H1 (cell line): ENCODE results near the gene ITGA11. TPM values are rescaled to one million over a fixed set of nuclear protein-coding genes. Genes with fewer than 3 reads are reported as not detected.

Experiments used
- ATF2 ChIP-seq: IDR thresholded peaks from 2 replicates; pipeline ENCODE4 v1.6.1; 2012; ENCODE audit warnings: low read length, inconsistent platforms
- CBX8 ChIP-seq: fragments of 300-800, 300-1000 bp; sonication (generic); IDR thresholded peaks from 2 replicates; pipeline ENCODE4 v1.7.1; 2016; ENCODE audit warnings: low read depth, low read length, borderline replicate concordance
- CTBP2 ChIP-seq: IDR thresholded peaks from 2 replicates; pipeline ENCODE4 v1.7.0; 2011; ENCODE audit warnings: borderline replicate concordance, mild to moderate bottlenecking, moderate library complexity, mixed read lengths, low read length; ENCODE audit not compliant: insufficient read depth, insufficient read length
- GTF2F1 ChIP-seq: IDR thresholded peaks from 2 replicates; pipeline ENCODE4 v1.6.1; 2012; ENCODE audit warnings: low read depth, low read length, improper control_type of control experiment, borderline replicate concordance
- HDAC6 ChIP-seq: IDR thresholded peaks from one replicate; pipeline ENCODE4 v1.7.1; 2012; ENCODE audit warnings: low read depth, mild to moderate bottlenecking, inconsistent platforms, low read length, moderate library complexity
- KDM4A ChIP-seq: IDR thresholded peaks from one replicate; pipeline ENCODE4 v1.7.1; 2012; ENCODE audit warnings: low read depth, mild to moderate bottlenecking, moderate library complexity, low read length, inconsistent platforms; ENCODE audit not compliant: severe bottlenecking
- KDM5A ChIP-seq: fragments of 200-600 bp; IDR thresholded peaks from 2 replicates; pipeline ENCODE4 v1.7.1; 2012; ENCODE audit warnings: mild to moderate bottlenecking, low read length, inconsistent platforms, mixed read lengths
- MAFK ChIP-seq: IDR thresholded peaks from 2 replicates; pipeline ENCODE4 v1.6.1; 2012; ENCODE audit warnings: low read depth, mild to moderate bottlenecking, improper control_type of control experiment, low read length
- MAX ChIP-seq: IDR thresholded peaks from 2 replicates; pipeline ENCODE4 v1.6.1; 2012; ENCODE audit warnings: inconsistent platforms
- PHF8 ChIP-seq: fragments of 200-600 bp; sonication (generic); conservative IDR thresholded peaks from 2 replicates; pipeline ENCODE4 v1.7.1; 2012; ENCODE audit warnings: low read depth, mild to moderate bottlenecking, inconsistent platforms, low read length, moderate library complexity
- RAD21 ChIP-seq, 2 experiments: IDR thresholded peaks in 1 of 2; conservative IDR thresholded peaks in 1 of 2; 2 replicates each; pipeline ENCODE4 v1.6.1; 2011; ENCODE audit warnings: low read depth in 2 of 2, low read length in 2 of 2, improper control_type of control experiment in 1 of 2, inconsistent platforms in 1 of 2, mild to moderate bottlenecking in 1 of 2, moderate library complexity in 1 of 2
- RNF2 ChIP-seq: fragments of 200-900, 300-1000 bp; sonication (generic); IDR thresholded peaks from 2 replicates; pipeline ENCODE4 v1.7.1; 2016; ENCODE audit warnings: borderline replicate concordance, low read depth, mild to moderate bottlenecking, antibody characterized with exemption, low read length; ENCODE audit not compliant: poor library complexity, severe bottlenecking; ENCODE audit errors: missing control alignments
- RXRA ChIP-seq: IDR thresholded peaks from 2 replicates; pipeline ENCODE4 v1.6.1; 2011; ENCODE audit warnings: low read depth, mild to moderate bottlenecking, low read length, moderate library complexity; ENCODE audit not compliant: insufficient read depth
- SAP30 ChIP-seq: fragments of 300-600 bp; sonication (generic); IDR thresholded peaks from 2 replicates; pipeline ENCODE4 v1.7.1; 2012; ENCODE audit warnings: low read length, moderate library complexity, mild to moderate bottlenecking, inconsistent platforms; ENCODE audit not compliant: insufficient read depth, insufficient replicate concordance
- SRF ChIP-seq: IDR thresholded peaks from 2 replicates; pipeline ENCODE4 v1.6.1; 2011; ENCODE audit warnings: mild to moderate bottlenecking, low read depth, low read length, moderate library complexity
- TAF7 ChIP-seq: optimal IDR thresholded peaks from 2 replicates; pipeline ENCODE3; 2011; ENCODE audit warnings: low read depth, mild to moderate bottlenecking, inconsistent platforms, low read length, moderate library complexity, borderline replicate concordance
- TCF12 ChIP-seq: IDR thresholded peaks from 2 replicates; pipeline ENCODE4 v1.6.1; 2011; ENCODE audit warnings: low read depth, mild to moderate bottlenecking, low read length
- YY1 ChIP-seq: IDR thresholded peaks from 2 replicates; pipeline ENCODE4 v1.6.1; 2011; ENCODE audit warnings: low read depth, mild to moderate bottlenecking, low read length
- polyA plus RNA-seq, 7 experiments: library from polyadenylated mRNA; depleted of rRNA in 3 of 7; stranded (reverse) in 5 of 7; unstranded in 2 of 7; fragments of >200 nt in 5 of 7; fragments of 200-250 nt in 2 of 7; gene quantifications; 1 replicate in 5 of 7; 2 replicates in 1 of 7; 4 replicates in 1 of 7; pipeline versions ENCODE4 v1.2.1 to v1.2.3, GENCODE V29; 2011 to 2013; ENCODE audit warnings: missing spikeins in 2 of 7, mixed read lengths in 2 of 7
- total RNA-seq: library from RNA; stranded (reverse); fragmentation: NEBNext Ultra II Directional; extraction: Animal tissue kit (Norgen Biotek cat#: 25700); gene quantifications from 2 replicates; pipeline ENCODE4 v1.2.1, GENCODE V29; 2021
- TF ChIP-seq, protein P1 (sequence below): IDR thresholded peaks from 2 replicates; pipeline ENCODE4 v1.6.1; 2011; ENCODE audit warnings: low read length, improper control_type of control experiment

Gene ITGA11
- total and polyA plus RNA-seq, 2 of the 8 experiments (the other 6 are each of a cell fraction or from before 2014, with no cell fraction given), result 0.05 to 0.06 TPM

DNA sequence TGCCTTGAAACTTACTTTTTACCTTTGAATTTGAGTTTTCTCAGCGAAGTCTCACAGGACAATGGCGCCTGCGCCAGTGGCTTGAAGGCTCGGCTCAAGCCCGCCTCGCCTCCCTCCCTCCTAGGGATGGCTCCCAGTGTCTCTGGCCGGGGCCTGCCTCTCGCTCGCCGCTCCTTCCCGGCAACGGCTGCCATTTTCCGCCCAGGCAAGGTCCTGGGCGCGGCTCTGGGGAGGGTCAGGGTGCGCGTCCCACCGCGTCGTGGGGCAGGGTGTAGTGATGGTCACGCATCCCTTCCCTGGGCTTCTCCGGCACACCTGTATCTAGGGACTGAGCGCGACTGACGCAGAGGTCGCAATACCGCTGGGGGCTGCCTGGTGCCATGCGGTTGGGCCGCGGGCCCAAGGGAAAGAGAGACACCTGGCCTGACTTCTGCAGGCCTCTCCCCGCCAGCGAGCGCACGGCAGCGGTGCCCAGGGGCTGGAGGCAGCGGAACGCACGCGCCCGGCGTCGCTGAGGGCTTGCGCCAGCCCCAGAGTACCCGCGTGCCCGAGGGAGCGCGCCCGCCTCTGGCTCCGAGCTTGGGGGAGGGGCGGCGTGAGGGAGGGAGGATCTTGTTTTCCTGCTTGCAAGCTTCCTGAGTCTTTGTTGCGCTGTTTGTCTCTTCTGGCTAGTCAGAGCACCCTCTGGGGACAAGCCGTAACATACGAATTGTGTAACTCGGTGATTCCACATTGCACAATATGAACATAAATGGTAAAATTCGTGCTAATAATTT is 175.1 kb downstream of the ITGA11 start (continued):
- no peak for TF ChIP-seq MAFK
- no peak for TF ChIP-seq SAP30
- TF ChIP-seq TCF12, result 0 out of 2 replicates have a peak, but pooled peaks have one; percentile 28
- TF ChIP-seq GTF2F1, result 0 out of 2 replicates have a peak, but pooled peaks have one; percentile 22
- peak; percentile 96 for TF ChIP-seq CTBP2
- TF ChIP-seq KDM5A, result no peak
- no peak for TF ChIP-seq RXRA
- peak; percentile 34 for TF ChIP-seq KDM4A
- peak; percentile 65 for TF ChIP-seq TAF7
- TF ChIP-seq HDAC6, result no peak
- TF ChIP-seq PHF8, result peak; percentile 70
- no peak for TF ChIP-seq SRF
- TF ChIP-seq CBX8, result no peak
- TF ChIP-seq, protein P1, sequence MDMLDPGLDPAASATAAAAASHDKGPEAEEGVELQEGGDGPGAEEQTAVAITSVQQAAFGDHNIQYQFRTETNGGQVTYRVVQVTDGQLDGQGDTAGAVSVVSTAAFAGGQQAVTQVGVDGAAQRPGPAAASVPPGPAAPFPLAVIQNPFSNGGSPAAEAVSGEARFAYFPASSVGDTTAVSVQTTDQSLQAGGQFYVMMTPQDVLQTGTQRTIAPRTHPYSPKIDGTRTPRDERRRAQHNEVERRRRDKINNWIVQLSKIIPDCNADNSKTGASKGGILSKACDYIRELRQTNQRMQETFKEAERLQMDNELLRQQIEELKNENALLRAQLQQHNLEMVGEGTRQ, result no peak
- TF ChIP-seq RAD21 (IDR thresholded peaks at IDR 0.05 in 1 of 2, conservative IDR thresholded peaks at IDR 0.05 in 1 of 2; ENCODE audit: low read depth in 2 of 2, low read length in 2 of 2), result no peak; a peak in 1 of 4 replicates
- peak; percentile 85 for TF ChIP-seq YY1
- no peak; the same call in 1 of the 2 replicates for TF ChIP-seq ATF2
- TF ChIP-seq RNF2, result no peak
- peak; percentile 97 for TF ChIP-seq MAX
